PC-9 (cell line): Measurements from ENCODE around the gene ZFR2.

Experiments
- CTCF ChIP-seq: fragments of 200-600 bp; sonication (generic); conservative IDR thresholded peaks from 2 replicates; pipeline ENCODE4 v1.6.1; 2017; ENCODE audit warnings: mixed run types, antibody characterized with exemption, mild to moderate bottlenecking, moderate library complexity
- EZH2 ChIP-seq: fragments of 200-600 bp; sonication (generic); IDR thresholded peaks from 2 replicates; pipeline ENCODE4 v1.8.0; 2017; ENCODE audit warnings: antibody characterized with exemption, low read depth

GRCh38 chr19:3774621-3775373 lies 94.0 kb downstream of the ZFR2 start:
- TF ChIP-seq CTCF (no peak), EZH2 (no peak)
